ENCODE data around the gene TNK2.

The TNK2 gene

DNA sequence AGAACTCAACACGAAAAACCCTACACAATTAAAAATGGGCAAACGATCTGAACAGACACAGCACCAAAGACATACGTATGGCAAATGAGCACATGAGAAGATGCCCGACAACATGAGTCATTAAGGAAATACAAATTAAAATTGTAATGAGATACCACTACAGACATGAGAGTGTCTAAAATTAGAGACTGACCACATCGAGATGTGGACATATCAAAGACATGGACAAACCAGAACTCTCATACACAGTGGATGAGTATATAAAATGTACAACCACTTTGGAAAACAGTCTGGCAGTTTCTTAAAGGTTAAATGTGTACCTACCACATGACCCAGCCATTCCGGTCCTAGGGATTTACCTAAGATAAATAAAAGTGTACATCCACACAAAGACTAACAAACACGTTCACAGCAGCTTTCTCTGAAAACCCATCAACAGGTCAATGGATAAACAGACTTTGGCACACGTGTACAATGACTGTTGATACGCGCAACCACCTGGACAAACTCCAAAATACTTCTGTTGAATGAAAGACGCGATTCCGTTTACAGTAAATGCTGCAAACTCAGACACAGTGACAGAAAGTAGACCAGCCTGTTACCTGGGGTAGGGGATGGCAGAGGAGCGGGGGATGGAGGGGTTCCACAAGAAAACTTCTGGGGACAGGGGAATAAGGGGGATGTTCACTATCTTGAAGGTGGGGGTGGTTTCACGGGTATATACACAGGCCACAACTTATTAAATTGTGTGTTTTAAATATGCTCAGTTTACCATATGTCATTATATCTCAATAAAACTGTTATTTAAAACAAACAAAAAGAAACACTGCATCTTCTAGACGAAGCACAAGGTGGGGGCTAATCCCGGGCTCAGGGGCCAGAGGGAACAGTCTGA lies 2.1 kb downstream of the TNK2 start (continued):
- TF ChIP-seq ZBTB8A (tag by site-specific recombination; IDR thresholded peaks at IDR 0.05), result no peak
- TF ChIP-seq ZNF830 (tag by site-specific recombination; IDR thresholded peaks at IDR 0.05; ENCODE audit: low read depth), result no peak
- TF ChIP-seq ZNF19 (tag by site-specific recombination; IDR thresholded peaks at IDR 0.05; ENCODE audit: low read depth), result no peak
- TF ChIP-seq ZNF366 (tag by site-specific recombination; conservative IDR thresholded peaks at IDR 0.05), result peak; percentile 88
- TF ChIP-seq, protein P1, sequence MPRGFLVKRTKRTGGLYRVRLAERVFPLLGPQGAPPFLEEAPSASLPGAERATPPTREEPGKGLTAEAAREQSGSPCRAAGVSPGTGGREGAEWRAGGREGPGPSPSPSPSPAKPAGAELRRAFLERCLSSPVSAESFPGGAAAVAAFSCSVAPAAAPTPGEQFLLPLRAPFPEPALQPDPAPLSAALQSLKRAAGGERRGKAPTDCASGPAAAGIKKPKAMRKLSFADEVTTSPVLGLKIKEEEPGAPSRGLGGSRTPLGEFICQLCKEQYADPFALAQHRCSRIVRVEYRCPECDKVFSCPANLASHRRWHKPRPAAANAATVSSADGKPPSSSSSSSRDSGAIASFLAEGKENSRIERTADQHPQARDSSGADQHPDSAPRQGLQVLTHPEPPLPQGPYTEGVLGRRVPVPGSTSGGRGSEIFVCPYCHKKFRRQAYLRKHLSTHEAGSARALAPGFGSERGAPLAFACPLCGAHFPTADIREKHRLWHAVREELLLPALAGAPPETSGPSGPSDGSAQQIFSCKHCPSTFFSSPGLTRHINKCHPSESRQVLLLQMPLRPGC (tag by site-specific recombination; IDR thresholded peaks at IDR 0.05), result peak; percentile 50; the same call in 1 of the 2 replicates
- no peak for TF ChIP-seq KLF9 (tag by site-specific recombination; IDR thresholded peaks at IDR 0.05; ENCODE audit: low read depth)
- TF ChIP-seq ZNF785 (tag by site-specific recombination; IDR thresholded peaks at IDR 0.05), result no peak
- TF ChIP-seq ZNF561 (tag by site-specific recombination; IDR thresholded peaks at IDR 0.05; ENCODE audit: borderline replicate concordance), result no peak
- TF ChIP-seq ZNF169 (tag by site-specific recombination; IDR thresholded peaks at IDR 0.05), result no peak
- no peak for TF ChIP-seq ZNF311 (tag by site-specific recombination; IDR thresholded peaks at IDR 0.05; ENCODE audit: borderline replicate concordance)
- TF ChIP-seq IKZF3 (tag by site-specific recombination; IDR thresholded peaks at IDR 0.05), result no peak
- TF ChIP-seq, protein P2, sequence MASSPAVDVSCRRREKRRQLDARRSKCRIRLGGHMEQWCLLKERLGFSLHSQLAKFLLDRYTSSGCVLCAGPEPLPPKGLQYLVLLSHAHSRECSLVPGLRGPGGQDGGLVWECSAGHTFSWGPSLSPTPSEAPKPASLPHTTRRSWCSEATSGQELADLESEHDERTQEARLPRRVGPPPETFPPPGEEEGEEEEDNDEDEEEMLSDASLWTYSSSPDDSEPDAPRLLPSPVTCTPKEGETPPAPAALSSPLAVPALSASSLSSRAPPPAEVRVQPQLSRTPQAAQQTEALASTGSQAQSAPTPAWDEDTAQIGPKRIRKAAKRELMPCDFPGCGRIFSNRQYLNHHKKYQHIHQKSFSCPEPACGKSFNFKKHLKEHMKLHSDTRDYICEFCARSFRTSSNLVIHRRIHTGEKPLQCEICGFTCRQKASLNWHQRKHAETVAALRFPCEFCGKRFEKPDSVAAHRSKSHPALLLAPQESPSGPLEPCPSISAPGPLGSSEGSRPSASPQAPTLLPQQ (tag by site-specific recombination; IDR thresholded peaks at IDR 0.05), result 0 out of 2 replicates have a peak, but pooled peaks have one; percentile 18
- no peak for TF ChIP-seq ZNF416 (tag by site-specific recombination; IDR thresholded peaks at IDR 0.05)
- peak; percentile 29; the same call in 1 of the 2 replicates for TF ChIP-seq ZNF600 (tag by site-specific recombination; IDR thresholded peaks at IDR 0.05)
- TF ChIP-seq, protein P3, sequence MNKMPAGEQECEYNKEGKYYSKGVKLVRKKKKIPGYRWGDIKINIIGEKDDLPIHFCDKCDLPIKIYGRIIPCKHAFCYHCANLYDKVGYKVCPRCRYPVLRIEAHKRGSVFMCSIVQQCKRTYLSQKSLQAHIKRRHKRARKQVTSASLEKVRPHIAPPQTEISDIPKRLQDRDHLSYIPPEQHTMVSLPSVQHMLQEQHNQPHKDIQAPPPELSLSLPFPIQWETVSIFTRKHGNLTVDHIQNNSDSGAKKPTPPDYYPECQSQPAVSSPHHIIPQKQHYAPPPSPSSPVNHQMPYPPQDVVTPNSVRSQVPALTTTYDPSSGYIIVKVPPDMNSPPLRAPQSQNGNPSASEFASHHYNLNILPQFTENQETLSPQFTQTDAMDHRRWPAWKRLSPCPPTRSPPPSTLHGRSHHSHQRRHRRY (tag by site-specific recombination; IDR thresholded peaks at IDR 0.05), result no peak
- TF ChIP-seq MYNN (tag by site-specific recombination; IDR thresholded peaks at IDR 0.05; ENCODE audit: borderline replicate concordance), result no peak
- TF ChIP-seq, protein P4, sequence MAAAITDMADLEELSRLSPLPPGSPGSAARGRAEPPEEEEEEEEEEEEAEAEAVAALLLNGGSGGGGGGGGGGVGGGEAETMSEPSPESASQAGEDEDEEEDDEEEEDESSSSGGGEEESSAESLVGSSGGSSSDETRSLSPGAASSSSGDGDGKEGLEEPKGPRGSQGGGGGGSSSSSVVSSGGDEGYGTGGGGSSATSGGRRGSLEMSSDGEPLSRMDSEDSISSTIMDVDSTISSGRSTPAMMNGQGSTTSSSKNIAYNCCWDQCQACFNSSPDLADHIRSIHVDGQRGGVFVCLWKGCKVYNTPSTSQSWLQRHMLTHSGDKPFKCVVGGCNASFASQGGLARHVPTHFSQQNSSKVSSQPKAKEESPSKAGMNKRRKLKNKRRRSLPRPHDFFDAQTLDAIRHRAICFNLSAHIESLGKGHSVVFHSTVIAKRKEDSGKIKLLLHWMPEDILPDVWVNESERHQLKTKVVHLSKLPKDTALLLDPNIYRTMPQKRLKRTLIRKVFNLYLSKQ (tag by site-specific recombination; IDR thresholded peaks at IDR 0.05; ENCODE audit: borderline replicate concordance), result no peak
- no peak for TF ChIP-seq ZNF2 (tag by site-specific recombination; IDR thresholded peaks at IDR 0.05)
- TF ChIP-seq ZBTB17 (tag by site-specific recombination; IDR thresholded peaks at IDR 0.05), result peak; percentile 21; the same call in 1 of the 2 replicates
- TF ChIP-seq, protein P5, sequence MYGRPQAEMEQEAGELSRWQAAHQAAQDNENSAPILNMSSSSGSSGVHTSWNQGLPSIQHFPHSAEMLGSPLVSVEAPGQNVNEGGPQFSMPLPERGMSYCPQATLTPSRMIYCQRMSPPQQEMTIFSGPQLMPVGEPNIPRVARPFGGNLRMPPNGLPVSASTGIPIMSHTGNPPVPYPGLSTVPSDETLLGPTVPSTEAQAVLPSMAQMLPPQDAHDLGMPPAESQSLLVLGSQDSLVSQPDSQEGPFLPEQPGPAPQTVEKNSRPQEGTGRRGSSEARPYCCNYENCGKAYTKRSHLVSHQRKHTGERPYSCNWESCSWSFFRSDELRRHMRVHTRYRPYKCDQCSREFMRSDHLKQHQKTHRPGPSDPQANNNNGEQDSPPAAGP (tag by site-specific recombination; IDR thresholded peaks at IDR 0.05), result no peak
- TF ChIP-seq ZNF121 (tag by site-specific recombination; IDR thresholded peaks at IDR 0.05), result no peak
- TF ChIP-seq ZNF623 (tag by site-specific recombination; IDR thresholded peaks at IDR 0.05), result peak; percentile 17; the same call in 1 of the 2 replicates
- no peak for TF ChIP-seq ZBTB1 (tag by site-specific recombination; IDR thresholded peaks at IDR 0.05)
- no peak for TF ChIP-seq ZSCAN16 (tag by site-specific recombination; IDR thresholded peaks at IDR 0.05)
- TF ChIP-seq ZNF843 (tag by site-specific recombination; IDR thresholded peaks at IDR 0.05), result no peak
- no peak for TF ChIP-seq ZNF274 (IDR thresholded peaks at IDR 0.05; ENCODE audit: low read length)
- TF ChIP-seq ZNF274 (tag by site-specific recombination; IDR thresholded peaks at IDR 0.05; ENCODE audit: borderline replicate concordance), result no peak
- TF ChIP-seq, protein P6, sequence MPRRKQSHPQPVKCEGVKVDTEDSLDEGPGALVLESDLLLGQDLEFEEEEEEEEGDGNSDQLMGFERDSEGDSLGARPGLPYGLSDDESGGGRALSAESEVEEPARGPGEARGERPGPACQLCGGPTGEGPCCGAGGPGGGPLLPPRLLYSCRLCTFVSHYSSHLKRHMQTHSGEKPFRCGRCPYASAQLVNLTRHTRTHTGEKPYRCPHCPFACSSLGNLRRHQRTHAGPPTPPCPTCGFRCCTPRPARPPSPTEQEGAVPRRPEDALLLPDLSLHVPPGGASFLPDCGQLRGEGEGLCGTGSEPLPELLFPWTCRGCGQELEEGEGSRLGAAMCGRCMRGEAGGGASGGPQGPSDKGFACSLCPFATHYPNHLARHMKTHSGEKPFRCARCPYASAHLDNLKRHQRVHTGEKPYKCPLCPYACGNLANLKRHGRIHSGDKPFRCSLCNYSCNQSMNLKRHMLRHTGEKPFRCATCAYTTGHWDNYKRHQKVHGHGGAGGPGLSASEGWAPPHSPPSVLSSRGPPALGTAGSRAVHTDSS (tag by site-specific recombination; IDR thresholded peaks at IDR 0.05), result no peak
- TF ChIP-seq YY2 (tag by site-specific recombination; IDR thresholded peaks at IDR 0.05), result no peak
- no peak for TF ChIP-seq HOXD13 (CRISPR knock-in tag; IDR thresholded peaks at IDR 0.05; ENCODE audit: borderline replicate concordance)

Measured in HEK293 (cell line).